ENCODE measurements around the gene MPG.

The MPG gene

GRCh38 chr16:77273-77806 is 685 bp upstream of the MPG start:
- peak overlapping the region; percentile 53 for H4K91ac ChIP-seq (ENCODE audit: low read depth, low read length)
- H2AFZ ChIP-seq (ENCODE audit: insufficient read depth, low read length, poor library complexity): peak overlapping the region; percentile 61
- H4K12ac ChIP-seq (ENCODE audit: low read depth, low read length): peak overlapping the region; percentile 68
- H3K14ac ChIP-seq (ENCODE audit: low read length): peak overlapping the region; percentile 42
- peak overlapping the region; percentile 97 for H3K4me2 ChIP-seq (ENCODE audit: low read length)
- peak overlapping the region; percentile 81 for H2BK120ac ChIP-seq (ENCODE audit: insufficient read depth, low read length, poor library complexity)
- peak overlapping the region; percentile 65 for H2AK5ac ChIP-seq (ENCODE audit: low read length)
- peaks cover 17 to 21% of the 10 kb centered on the region in 2 experiments for H3K36me3 ChIP-seq (ENCODE audit: control insufficient read depth in 1 of 2, insufficient read depth in 2 of 2, low read length in 2 of 2)
- H3K27me3 ChIP-seq (ENCODE audit: insufficient read depth, low read length): no peaks in the 10 kb centered on the region
- H3K79me2 ChIP-seq (ENCODE audit: control insufficient read depth, insufficient read depth, low read length, poor library complexity): peaks cover 6% of the 10 kb centered on the region
- peak; percentile 62 to 63 for DNase-seq
- H2BK5ac ChIP-seq (ENCODE audit: low read depth, low read length, poor library complexity): peak overlapping the region; percentile 69
- H3K79me1 ChIP-seq (ENCODE audit: low read length): peaks cover 29% of the 10 kb centered on the region
- WGBS (ENCODE audit: extremely low coverage, insufficient coverage, insufficient read length): no CpG with 5 or more reads among the region's 31 CpGs
- H3K18ac ChIP-seq (ENCODE audit: low read length): peak overlapping the region; percentile 50
- H3K4ac ChIP-seq (ENCODE audit: low read depth, low read length): peak overlapping the region; percentile 2
- H3K23ac ChIP-seq (ENCODE audit: low read length): no peak overlapping the region
- H4K8ac ChIP-seq (ENCODE audit: low read depth, low read length): peak overlapping the region; percentile 91
- H3K4me1 ChIP-seq (ENCODE audit: control insufficient read depth in 1 of 2, insufficient read depth in 2 of 2, low read length in 2 of 2): peaks cover 30 to 44% of the 10 kb centered on the region in 2 experiments
- peak overlapping the region; percentile 74 for H3K27ac ChIP-seq (ENCODE audit: low read depth, low read length)
- H3K4me3 ChIP-seq (ENCODE audit: low read depth, low read length): peak overlapping the region; percentile 86
- peak overlapping the region; percentile 7 for H2BK12ac ChIP-seq (ENCODE audit: low read length)
- peaks cover 3% of the 10 kb centered on the region for H3K9me3 ChIP-seq (ENCODE audit: insufficient read depth, low read depth, low read length)
- no peak overlapping the region for H3K9ac ChIP-seq (ENCODE audit: low read length)

GRCh38 chr16:78444-79150 is 572 bp downstream of the MPG start:
- WGBS (ENCODE audit: extremely low coverage, insufficient coverage, insufficient read length): no CpG with 5 or more reads among the region's 36 CpGs

GRCh38 chr16:79151-80054 is 1.4 kb downstream of the MPG start:
- Histone ChIP-seq H3K4ac (ENCODE audit: low read depth, low read length) (no peak overlapping the region), H3K36me3 (ENCODE audit: control insufficient read depth in 1 of 2, insufficient read depth in 2 of 2, low read length in 2 of 2) (peaks cover 32 to 38% of the 10 kb centered on the region in 2 experiments), H3K4me3 (ENCODE audit: low read depth, low read length) (no peak overlapping the region), H3K79me2 (ENCODE audit: control insufficient read depth, insufficient read depth, low read length, poor library complexity) (peaks cover 6% of the 10 kb centered on the region), H3K4me2 (ENCODE audit: low read length) (peak overlapping the region; percentile 97), H2BK12ac (ENCODE audit: low read length) (no peak overlapping the region), H3K14ac (ENCODE audit: low read length) (no peak overlapping the region), H4K12ac (ENCODE audit: low read depth, low read length) (no peak overlapping the region), H3K27me3 (ENCODE audit: insufficient read depth, low read length) (no peaks in the 10 kb centered on the region), H4K91ac (ENCODE audit: low read depth, low read length) (no peak overlapping the region), H2AK5ac (ENCODE audit: low read length) (no peak overlapping the region), H3K4me1 (ENCODE audit: control insufficient read depth in 1 of 2, insufficient read depth in 2 of 2, low read length in 2 of 2) (peaks cover 26 to 36% of the 10 kb centered on the region in 2 experiments), H3K9me3 (ENCODE audit: insufficient read depth, low read depth, low read length) (peaks cover 3% of the 10 kb centered on the region), H3K23ac (ENCODE audit: low read length) (no peak overlapping the region), H3K27ac (ENCODE audit: low read depth, low read length) (no peak overlapping the region), H2BK120ac (ENCODE audit: insufficient read depth, low read length, poor library complexity) (no peak overlapping the region), H3K79me1 (ENCODE audit: low read length) (peaks cover 24% of the 10 kb centered on the region), H3K9ac (ENCODE audit: low read length) (no peak overlapping the region), H2BK5ac (ENCODE audit: low read depth, low read length, poor library complexity) (no peak overlapping the region), H2AFZ (ENCODE audit: insufficient read depth, low read length, poor library complexity) (no peak overlapping the region), H3K18ac (ENCODE audit: low read length) (no peak overlapping the region), H4K8ac (ENCODE audit: low read depth, low read length) (no peak overlapping the region)
- DNase-seq: no peak
- WGBS (ENCODE audit: extremely low coverage, insufficient coverage, insufficient read length): no CpG with 5 or more reads among the region's 32 CpGs

More at GRCh38 chr16:78444-79150, 572 bp downstream of the MPG start:
- peak in 1 of 2 donors; percentile 40 for DNase-seq
- Histone ChIP-seq H2BK12ac (ENCODE audit: low read length) (no peak overlapping the region), H3K27me3 (ENCODE audit: insufficient read depth, low read length) (no peaks in the 10 kb centered on the region), H4K8ac (ENCODE audit: low read depth, low read length) (peak overlapping the region; percentile 40), H3K4me3 (ENCODE audit: low read depth, low read length) (peak overlapping the region; percentile 86), H3K9ac (ENCODE audit: low read length) (peak overlapping the region; percentile 95), H3K79me1 (ENCODE audit: low read length) (peaks cover 24% of the 10 kb centered on the region), H3K18ac (ENCODE audit: low read length) (peak overlapping the region; percentile 93), H3K4ac (ENCODE audit: low read depth, low read length) (peak overlapping the region; percentile 68), H2AFZ (ENCODE audit: insufficient read depth, low read length, poor library complexity) (peak overlapping the region; percentile 34), H3K14ac (ENCODE audit: low read length) (peak overlapping the region; percentile 72), H2AK5ac (ENCODE audit: low read length) (peak overlapping the region; percentile 33), H2BK120ac (ENCODE audit: insufficient read depth, low read length, poor library complexity) (peak overlapping the region; percentile 33), H2BK5ac (ENCODE audit: low read depth, low read length, poor library complexity) (peak overlapping the region; percentile 60), H3K79me2 (ENCODE audit: control insufficient read depth, insufficient read depth, low read length, poor library complexity) (peaks cover 6% of the 10 kb centered on the region), H3K27ac (ENCODE audit: low read depth, low read length) (no peak overlapping the region), H3K23ac (ENCODE audit: low read length) (no peak overlapping the region), H3K9me3 (ENCODE audit: insufficient read depth, low read depth, low read length) (peaks cover 3% of the 10 kb centered on the region), H4K12ac (ENCODE audit: low read depth, low read length) (peak overlapping the region; percentile 3), H4K91ac (ENCODE audit: low read depth, low read length) (peak overlapping the region; percentile 97), H3K4me2 (ENCODE audit: low read length) (peak overlapping the region; percentile 97), H3K4me1 (ENCODE audit: control insufficient read depth in 1 of 2, insufficient read depth in 2 of 2, low read length in 2 of 2) (peaks cover 26 to 35% of the 10 kb centered on the region in 2 experiments), H3K36me3 (ENCODE audit: control insufficient read depth in 1 of 2, insufficient read depth in 2 of 2, low read length in 2 of 2) (peaks cover 24 to 30% of the 10 kb centered on the region in 2 experiments)

- Histone ChIP-seq H3K79me2 (ENCODE audit: control insufficient read depth, insufficient read depth, low read length, poor library complexity) (peaks cover 3% of the 10 kb centered on the region), H3K4me1 (ENCODE audit: control insufficient read depth in 1 of 2, insufficient read depth in 2 of 2, low read length in 2 of 2) (peaks cover 6 to 12% of the 10 kb centered on the region in 2 experiments), H3K36me3 (ENCODE audit: control insufficient read depth in 1 of 2, insufficient read depth in 2 of 2, low read length in 2 of 2) (peaks cover 64 to 70% of the 10 kb centered on the region in 2 experiments), H2BK5ac (ENCODE audit: low read depth, low read length, poor library complexity) (no peak overlapping the region), H3K4me3 (ENCODE audit: low read depth, low read length) (no peak overlapping the region), H2BK12ac (ENCODE audit: low read length) (no peak overlapping the region), H4K91ac (ENCODE audit: low read depth, low read length) (no peak overlapping the region), H3K23ac (ENCODE audit: low read length) (no peak overlapping the region), H3K18ac (ENCODE audit: low read length) (no peak overlapping the region), H2BK120ac (ENCODE audit: insufficient read depth, low read length, poor library complexity) (no peak overlapping the region), H2AK5ac (ENCODE audit: low read length) (no peak overlapping the region), H3K27me3 (ENCODE audit: insufficient read depth, low read length) (no peaks in the 10 kb centered on the region), H3K79me1 (ENCODE audit: low read length) (peaks cover 5% of the 10 kb centered on the region), H3K9ac (ENCODE audit: low read length) (no peak overlapping the region), H3K14ac (ENCODE audit: low read length) (no peak overlapping the region), H3K9me3 (ENCODE audit: insufficient read depth, low read depth, low read length) (peaks cover 3% of the 10 kb centered on the region), H3K4me2 (ENCODE audit: low read length) (no peak overlapping the region), H3K4ac (ENCODE audit: low read depth, low read length) (no peak overlapping the region), H2AFZ (ENCODE audit: insufficient read depth, low read length, poor library complexity) (no peak overlapping the region), H4K8ac (ENCODE audit: low read depth, low read length) (no peak overlapping the region), H4K12ac (ENCODE audit: low read depth, low read length) (no peak overlapping the region), H3K27ac (ENCODE audit: low read depth, low read length) (no peak overlapping the region)
- no CpG with 5 or more reads among the region's 31 CpGs for WGBS (ENCODE audit: extremely low coverage, insufficient coverage, insufficient read length)
- no peak for DNase-seq
These were observed 5.1 kb downstream of the MPG start for GRCh38 chr16:83060-83603.
